WTC11 (cell line): Measurements from ENCODE around the gene DNMT3A.

Source experiments
- CTCF ChIP-seq: fragments of 200-600 bp; IDR thresholded peaks from 2 replicates; pipeline ENCODE4 v1.8.0; 2022; ENCODE audit warnings: antibody characterized with exemption
- FOXJ3 ChIP-seq: sonication (generic); formaldehyde crosslinking; IDR thresholded peaks from 2 replicates; pipeline ENCODE4 v1.9.0; 2021; ENCODE audit warnings: missing genetic modification reagents, mild to moderate bottlenecking, borderline replicate concordance
- NR1H2 ChIP-seq: sonication (generic); formaldehyde crosslinking; IDR thresholded peaks from 2 replicates; pipeline ENCODE4 v1.9.0; 2021; ENCODE audit warnings: mild to moderate bottlenecking, moderate library complexity, missing genetic modification reagents
- TF ChIP-seq, protein P1 (sequence below): sonication (generic); formaldehyde crosslinking; conservative IDR thresholded peaks from 2 replicates; pipeline ENCODE4 v1.8.1; 2023; ENCODE audit warnings: mild to moderate bottlenecking, low read depth, missing genetic modification reagents, moderate library complexity

GRCh38 chr2:25336383-25336841 lies 5.3 kb downstream of the DNMT3A start:
- TF ChIP-seq, protein P1, sequence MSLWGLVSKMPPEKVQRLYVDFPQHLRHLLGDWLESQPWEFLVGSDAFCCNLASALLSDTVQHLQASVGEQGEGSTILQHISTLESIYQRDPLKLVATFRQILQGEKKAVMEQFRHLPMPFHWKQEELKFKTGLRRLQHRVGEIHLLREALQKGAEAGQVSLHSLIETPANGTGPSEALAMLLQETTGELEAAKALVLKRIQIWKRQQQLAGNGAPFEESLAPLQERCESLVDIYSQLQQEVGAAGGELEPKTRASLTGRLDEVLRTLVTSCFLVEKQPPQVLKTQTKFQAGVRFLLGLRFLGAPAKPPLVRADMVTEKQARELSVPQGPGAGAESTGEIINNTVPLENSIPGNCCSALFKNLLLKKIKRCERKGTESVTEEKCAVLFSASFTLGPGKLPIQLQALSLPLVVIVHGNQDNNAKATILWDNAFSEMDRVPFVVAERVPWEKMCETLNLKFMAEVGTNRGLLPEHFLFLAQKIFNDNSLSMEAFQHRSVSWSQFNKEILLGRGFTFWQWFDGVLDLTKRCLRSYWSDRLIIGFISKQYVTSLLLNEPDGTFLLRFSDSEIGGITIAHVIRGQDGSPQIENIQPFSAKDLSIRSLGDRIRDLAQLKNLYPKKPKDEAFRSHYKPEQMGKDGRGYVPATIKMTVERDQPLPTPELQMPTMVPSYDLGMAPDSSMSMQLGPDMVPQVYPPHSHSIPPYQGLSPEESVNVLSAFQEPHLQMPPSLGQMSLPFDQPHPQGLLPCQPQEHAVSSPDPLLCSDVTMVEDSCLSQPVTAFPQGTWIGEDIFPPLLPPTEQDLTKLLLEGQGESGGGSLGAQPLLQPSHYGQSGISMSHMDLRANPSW: no peak
- no peak for TF ChIP-seq NR1H2 (CRISPR knock-in tag)
- no peak for TF ChIP-seq CTCF
- no peak for TF ChIP-seq FOXJ3 (CRISPR knock-in tag)
